Endothelial cell of hepatic sinusoid (primary cell): Measurements from ENCODE around the gene CSNK1G2.

ENCODE experiments used
- in situ Hi-C: cut with HindIII; loops from 2 replicates; pipeline ENCODE4 v1.10.0; 2017; ENCODE audit warnings: low sequenced_read_pairs

CSNK1G2 gene

DNA sequence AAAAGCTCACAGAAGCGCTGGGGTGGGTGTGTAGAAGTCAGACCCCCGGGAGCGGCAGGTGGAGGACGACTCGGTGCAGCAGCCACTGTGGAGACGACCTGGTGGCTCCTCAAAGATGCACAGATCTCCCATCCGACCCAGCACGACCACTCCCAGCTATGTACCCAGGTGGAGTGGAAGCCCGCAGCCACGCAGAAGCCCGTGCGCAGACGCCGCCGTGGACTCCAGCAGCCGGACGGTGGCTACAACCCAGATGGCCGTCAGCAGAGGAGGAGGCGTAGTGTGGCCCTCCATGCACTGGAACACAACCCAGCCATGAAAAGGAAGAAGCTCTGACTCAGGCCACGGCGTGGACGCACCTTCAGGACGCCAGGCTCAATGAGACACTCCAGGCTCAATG lies 21.7 kb downstream of the CSNK1G2 start:
- in situ Hi-C loops: no loop called here

DNA sequence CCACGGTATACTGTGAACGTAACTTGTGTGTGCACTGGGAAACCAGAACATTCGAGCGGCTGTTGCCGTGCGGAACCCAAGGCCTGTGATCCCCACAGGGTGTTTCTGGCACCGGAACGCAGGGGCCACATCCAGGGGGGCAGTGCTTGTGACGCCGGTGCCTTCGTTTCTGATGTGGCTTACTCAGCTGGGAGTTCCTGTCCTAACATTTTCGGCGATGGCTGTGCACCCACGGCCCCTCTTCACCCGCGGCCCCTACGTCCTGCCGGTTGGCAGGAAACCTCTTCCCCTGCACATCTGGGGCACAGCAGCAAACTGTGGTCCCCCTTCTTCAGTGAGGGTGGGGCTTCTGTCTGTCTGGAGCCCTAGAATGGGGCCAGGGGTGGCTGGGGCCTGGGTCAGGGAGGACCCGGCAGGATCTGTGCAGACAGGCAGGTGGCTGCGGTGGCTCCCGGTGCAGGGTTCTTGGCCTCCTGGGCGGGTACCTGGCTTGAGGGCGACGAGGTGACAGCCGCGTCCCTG lies 26.2 kb downstream of the CSNK1G2 start:
- in situ Hi-C loops: no loop called here

DNA sequence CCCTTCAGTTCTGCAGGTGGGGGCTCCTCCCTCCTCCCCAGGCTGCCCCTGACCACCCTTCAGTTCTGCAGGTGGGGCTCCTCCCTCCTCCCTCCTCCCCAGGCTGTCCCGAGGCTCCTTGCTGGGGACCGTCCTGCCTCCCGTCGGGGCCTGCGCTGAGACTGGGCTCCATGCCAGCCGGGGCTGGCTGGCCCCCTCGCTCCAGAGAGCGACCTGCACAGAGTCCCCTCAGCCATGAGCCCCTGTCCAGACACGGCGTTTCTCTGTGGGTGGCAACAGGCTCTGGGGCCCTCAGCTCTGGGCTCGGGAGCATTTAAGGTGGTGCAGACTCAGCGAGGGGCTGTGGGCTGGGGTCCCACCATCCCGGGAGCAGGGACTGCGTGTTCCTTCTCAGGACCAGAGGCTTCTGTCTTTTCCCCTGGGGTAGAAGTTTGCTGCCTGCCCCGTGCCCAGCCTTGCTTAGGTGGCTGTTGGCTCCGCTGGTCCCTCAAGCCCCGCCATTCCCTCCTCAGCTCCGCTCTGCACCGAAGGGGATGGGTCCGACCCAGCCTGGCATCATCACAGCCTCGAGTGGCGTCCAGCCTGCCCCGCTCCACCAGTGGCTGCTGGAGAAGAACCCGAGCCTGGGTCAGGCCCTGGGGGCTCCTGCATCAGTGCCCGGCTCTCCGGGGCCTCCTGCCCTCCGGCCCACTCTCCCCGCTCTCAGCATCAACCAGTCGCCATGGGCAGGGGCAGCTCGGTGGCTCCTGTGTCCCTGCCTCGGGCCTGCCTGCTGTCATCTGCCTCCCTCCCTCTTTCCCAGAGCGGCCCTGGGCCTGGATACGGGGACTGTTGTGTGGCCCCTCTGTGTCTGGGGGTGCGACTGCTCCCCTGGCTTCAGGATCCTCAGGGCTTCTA lies 27.6 kb downstream of the CSNK1G2 start:
- in situ Hi-C loops: no loop called here

DNA sequence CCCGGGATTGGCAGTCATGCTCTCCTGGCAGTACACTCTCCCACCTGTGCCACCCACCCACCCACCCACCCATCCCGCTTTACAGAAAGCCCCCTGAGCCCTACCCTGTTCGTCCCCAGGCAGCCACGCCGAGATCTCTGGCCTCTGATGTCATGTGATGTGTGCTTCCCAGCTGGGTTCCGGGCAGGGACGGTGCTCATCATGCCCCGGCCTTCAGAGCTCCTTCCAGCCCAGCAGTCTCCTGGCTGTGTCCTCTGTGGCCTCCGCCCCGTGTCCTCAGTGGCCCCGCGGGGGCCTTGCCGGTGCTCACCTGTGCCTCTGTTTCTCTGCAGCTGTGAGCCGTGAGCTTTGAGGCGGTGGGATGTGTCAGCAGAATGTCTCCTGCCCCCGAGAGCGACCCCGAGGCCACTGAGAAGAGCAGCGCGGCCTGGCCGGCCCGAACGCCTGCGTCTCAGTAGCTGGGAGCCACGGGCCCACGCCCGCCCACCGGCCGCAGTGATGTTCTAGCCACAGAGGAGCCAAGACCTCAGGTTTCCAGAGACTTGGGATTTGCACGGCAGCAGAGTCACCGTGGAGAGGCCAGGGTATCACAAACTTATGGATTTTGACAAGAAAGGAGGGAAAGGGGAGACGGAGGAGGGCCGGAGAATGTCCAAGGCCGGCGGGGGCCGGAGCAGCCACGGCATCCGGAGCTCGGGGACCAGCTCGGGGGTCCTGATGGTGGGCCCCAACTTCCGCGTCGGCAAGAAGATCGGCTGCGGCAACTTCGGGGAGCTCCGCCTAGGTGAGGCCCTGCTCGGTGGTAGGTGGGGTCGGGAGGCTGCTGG lies 28.4 kb downstream of the CSNK1G2 start:
- in situ Hi-C loops: no loop called here

GRCh38 chr19:1970003-1970805 lies 29.2 kb downstream of the CSNK1G2 start:
- in situ Hi-C loops: no loop called here

DNA sequence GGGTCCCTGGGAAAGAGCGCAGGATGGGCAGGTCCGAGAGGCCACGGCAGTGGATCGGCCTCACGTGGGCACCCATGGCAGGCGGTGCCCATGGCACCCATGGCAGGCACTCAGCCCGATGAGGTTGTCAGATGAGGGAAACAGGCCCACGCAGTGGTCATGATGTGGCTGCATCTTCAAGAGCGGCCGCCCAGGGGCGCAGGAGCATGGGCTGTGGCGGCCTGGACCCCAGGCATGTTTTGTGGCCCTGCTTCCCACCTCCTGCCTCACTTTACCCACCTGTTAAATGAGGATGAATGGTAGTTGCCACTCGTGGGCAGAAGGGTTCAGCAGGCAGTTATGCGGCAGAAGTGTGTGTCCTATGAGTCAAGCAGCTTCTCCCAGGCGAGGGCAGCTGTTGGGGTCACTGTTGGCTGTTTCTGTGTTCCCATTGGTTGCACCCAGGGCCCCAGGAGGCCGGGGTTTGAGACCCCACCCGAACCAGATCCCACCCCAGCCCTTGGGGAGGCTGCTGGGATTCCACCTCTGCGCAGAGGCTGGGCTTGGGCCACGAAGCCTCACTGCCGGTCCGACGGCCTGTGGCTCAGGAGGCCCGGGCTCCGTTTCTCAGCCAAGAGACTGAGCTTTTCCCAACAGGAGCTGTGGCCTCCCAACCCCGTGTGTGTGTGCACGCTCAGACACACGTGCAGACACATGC lies 30.0 kb downstream of the CSNK1G2 start:
- in situ Hi-C loops: no loop called here

DNA sequence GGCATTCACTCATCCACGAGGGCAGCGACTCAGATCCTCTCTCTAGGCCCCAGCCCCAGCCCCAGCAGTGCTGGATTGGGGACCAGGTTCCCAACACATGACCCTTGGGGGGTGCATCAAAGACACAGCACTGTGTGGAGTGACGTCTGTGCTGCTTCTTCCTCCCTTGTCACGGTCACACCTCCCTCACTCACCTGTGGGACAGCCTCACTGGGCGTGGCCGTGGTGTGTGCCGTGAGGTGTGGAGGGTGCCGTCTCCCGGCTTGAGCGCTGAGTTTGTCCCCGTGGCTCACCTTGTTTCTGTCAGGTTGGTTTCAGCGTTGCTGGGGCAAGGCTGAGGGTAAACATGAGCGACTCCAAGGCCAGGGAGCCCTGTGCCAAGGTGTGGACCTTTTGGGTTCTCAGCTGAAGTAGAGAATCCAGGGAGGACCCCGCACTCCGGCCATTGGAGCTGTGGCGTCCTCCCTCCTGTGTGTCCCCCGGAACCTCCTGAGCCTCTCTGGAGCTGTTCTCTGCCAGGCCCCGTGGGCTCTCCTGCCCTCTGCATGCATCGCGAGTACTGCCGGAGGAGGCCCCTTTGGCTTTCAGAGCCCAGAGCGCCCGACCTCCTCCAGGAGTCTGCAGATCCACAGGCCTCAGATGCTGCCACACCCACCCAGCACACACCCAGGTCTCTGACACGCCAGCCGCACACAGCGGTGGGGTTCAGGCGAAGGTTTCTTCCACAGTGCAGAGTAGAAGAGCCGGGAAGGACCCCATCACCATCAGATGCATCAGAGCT lies 33.6 kb downstream of the CSNK1G2 start:
- in situ Hi-C loops: no loop called here

- in situ Hi-C loops: no loop called here
These were observed 34.1 kb downstream of the CSNK1G2 start for GRCh38 chr19:1975162-1975480.

DNA sequence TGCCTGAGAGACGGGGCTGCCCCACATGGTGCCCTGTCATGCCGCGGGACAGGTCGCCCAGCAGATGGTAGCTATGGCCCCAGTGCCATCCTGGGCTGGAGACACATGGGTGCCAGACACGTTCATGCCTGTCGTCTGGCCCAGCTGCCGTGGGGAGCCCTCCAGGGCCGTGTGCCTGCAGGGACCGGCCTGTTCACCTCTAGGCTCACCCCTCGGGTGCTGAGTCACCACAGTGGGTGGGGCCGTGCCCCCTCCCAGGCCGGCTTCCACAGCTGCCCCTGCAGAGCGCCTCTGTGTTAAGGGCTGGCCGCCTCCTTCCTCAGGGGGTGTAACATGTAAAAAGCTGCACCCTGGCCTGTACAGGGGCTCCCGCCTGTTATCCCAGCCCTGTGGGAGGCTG lies 36.1 kb downstream of the CSNK1G2 start:
- in situ Hi-C loops: no loop called here

DNA sequence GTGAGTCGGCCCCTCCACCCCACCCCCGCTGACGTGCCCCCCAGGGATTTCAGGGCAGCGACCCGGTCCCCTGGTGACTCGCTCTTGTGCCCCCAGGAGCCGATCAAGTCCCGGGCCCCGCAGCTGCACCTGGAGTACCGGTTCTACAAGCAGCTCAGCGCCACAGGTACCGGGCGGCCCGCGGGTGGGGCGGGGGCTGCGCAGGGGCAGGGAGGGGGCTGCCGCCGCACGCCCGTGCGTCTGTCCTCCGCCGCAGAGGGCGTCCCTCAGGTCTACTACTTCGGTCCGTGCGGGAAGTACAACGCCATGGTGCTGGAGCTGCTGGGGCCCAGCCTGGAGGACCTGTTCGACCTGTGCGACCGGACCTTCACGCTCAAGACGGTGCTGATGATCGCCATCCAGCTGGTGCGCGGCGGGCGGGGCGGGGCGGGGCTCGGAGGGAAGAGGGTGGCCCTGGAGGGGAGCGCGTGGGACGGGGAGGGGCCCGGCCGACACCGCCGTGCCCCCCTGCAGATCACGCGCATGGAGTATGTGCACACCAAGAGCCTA lies 37.4 kb downstream of the CSNK1G2 start:
- in situ Hi-C loops: no loop called here

- in situ Hi-C loops: no loop called here
These were observed 38.0 kb downstream of the CSNK1G2 start for GRCh38 chr19:1979017-1979416.

- in situ Hi-C loops: no loop called here
These were observed 38.7 kb downstream of the CSNK1G2 start for GRCh38 chr19:1979642-1980041.

DNA sequence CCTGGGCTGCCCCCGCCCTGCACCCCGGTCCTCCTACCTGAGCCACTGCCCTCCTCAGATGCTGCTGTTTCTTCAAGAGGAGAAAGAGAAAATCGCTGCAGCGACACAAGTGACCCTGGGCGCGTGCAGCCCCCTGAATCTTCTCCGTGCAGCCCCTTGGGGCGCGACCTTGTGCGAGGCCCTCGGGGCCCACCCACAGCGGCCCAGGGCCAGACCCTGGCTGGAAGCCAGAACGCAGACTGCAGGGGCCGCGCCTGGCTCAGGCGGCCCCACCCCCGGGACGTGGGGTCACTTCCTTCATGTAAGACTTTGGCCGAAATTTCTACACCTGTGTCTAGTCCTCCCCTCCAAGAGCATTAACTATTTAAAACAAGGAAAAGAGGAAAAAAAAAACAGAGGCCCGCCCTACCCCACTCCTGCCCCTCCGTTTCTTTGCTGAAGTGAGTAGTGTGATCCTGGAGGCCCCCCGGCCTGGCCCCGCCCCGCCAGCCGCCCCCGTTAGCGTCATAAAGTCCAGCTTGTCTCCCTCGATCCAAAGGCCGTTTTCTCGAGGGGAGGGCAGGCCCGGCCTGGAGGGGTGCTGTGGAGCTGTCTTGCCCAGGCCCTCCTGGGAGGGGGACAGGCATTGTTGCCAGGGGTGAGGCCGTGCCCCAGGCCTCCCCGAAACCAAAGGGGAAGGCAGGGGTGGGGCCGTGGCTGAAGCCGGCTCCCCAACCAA lies 39.3 kb downstream of the CSNK1G2 start:
- in situ Hi-C loops: no loop called here

DNA sequence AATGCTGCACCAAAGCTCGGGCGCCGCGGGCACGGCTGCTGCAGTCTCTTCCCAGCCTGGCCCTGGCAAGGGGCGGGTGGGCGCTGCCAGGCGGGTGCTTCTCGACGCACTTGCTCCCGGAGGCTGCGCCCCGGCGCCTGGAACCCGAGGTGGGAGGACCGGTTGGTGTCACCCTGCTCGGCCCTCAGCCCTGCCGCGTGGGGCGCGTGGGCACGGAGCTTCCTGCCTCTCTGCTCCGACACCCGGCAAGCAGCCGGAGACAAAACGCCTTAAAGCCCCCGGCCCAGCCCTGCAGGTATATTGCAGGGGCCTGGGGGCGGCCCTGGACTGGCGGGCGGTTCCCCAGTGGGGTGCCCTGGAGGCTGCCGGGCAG lies 39.8 kb downstream of the CSNK1G2 start:
- in situ Hi-C loops: no loop called here

DNA sequence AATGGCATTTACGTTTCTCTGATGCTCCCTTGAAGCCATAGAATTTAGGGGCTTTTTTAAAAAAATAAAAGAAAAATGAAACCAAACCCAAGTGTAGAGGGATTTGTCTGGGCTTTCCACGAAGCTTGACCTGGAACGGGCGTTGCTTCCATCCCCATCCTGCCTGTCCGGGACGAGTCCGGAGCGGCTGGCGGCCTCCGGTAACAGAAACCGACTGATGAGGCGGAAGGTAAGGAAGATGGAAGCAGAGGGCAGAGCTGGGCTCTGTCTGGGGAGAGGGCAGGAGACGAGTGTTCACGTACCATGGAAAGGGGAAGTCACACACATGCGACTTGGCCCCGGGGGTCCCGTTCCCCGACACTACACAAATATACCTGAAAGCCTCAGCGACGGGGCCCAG lies 40.3 kb downstream of the CSNK1G2 start:
- in situ Hi-C loops: no loop called here

- in situ Hi-C loops: no loop called here
These were observed 43.4 kb downstream of the CSNK1G2 start for GRCh38 chr19:1984357-1984756.

GRCh38 chr19:1985588-1986356 lies 44.8 kb downstream of the CSNK1G2 start:
- in situ Hi-C loops: no loop called here
